Frontal cortex (tissue), 4 donors: ENCODE measurements around the gene GNG2. TPM values are rescaled to one million over a fixed set of nuclear protein-coding genes. Genes with fewer than 3 reads are reported as not detected.

Experiments used
- DNase-seq, 2 donors: peaks; one replicate each; pipeline ENCODE4 v3.0.0; 2012; ENCODE audit warnings: low spot score in 2 of 2
- FAIRE-seq: peaks from 2 replicates; lab custom pipeline; 2012; peaks lifted over from hg19 to GRCh38; lab: Jason Lieb, UNC
- total RNA-seq: library from RNA; depleted of rRNA; stranded (reverse); fragments of >200 nt; gene quantifications from one replicate; pipeline ENCODE4 v1.2.3, GENCODE V29; 2014
- donor health status: control.
- donor health status: control.
- donor health status: control.

Gene GNG2
- total RNA-seq, 1 donor from 2014 or later, result 400 TPM

DNA sequence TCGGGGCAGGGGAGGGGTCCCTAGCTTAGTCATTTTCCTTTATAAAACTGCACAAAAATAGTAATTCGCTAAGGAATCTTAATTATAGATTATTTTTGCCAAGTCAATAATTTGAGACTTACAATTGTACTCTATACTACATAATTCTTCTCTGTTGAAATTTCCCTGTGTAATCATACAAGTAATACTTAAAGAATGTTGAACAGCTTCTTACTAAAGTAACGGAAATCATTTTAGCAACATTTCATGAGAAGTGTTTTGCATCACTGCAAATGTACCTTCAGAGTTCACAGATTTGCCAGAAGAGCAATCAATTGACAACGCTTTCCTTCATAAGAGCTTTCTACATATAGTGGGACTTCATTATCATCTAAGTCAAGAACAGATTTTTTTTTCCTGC, 7.9 kb upstream of the GNG2 start:
- FAIRE-seq (no peak), DNase-seq (no peak)

GRCh38 chr14:51855234-51855633, 5.2 kb upstream of the GNG2 start:
- FAIRE-seq, result no peak
- DNase-seq, result no peak

- no peak for FAIRE-seq
These were observed 3.6 kb upstream of the GNG2 start for GRCh38 chr14:51856792-51857296.

GRCh38 chr14:51859131-51859530, 1.3 kb upstream of the GNG2 start:
- DNase-seq, result no peak
- FAIRE-seq, result no peak

More at GRCh38 chr14:51856792-51857296, 3.6 kb upstream of the GNG2 start:
- DNase-seq, result no peak

DNA sequence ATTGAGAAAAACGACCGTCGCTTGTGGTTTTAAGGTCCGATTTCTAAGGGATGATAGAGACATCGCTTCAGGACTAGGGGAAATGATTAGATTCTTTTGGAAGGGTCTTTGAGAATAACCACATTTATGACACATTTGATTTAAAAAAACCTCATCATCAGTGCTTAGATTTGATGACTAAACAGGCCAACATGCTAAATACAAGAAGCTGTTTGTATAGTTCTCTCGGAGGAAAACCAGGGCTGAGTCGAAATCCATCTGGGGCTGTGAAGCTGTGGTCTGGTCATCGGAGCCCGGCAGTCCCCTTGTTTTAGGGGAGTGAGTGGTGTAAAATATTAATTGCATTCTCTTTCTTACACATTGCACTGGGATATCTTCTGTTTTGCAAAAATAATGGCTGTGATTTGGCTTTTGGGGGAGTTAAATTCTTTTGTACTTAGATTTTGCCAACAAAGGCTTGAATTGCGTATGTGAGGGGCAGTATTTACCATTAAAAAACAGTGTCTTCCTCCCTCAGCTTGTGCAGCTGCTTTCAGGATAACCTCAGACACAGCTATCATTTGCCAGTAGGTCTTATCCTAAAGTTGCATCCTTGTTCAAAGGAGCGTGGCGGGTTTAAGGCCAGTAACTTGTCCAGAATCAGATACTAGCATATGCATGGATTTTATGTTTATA, 550 bp downstream of the GNG2 start:
- no peak for DNase-seq

GRCh38 chr14:51862176-51862796, 1.9 kb downstream of the GNG2 start:
- DNase-seq (no peak), FAIRE-seq (no peak)

More for the DNA sequence above, 550 bp downstream of the GNG2 start:
- no peak for FAIRE-seq

- FAIRE-seq (no peak), DNase-seq (no peak)
These were observed 2.4 kb downstream of the GNG2 start for GRCh38 chr14:51862860-51863259.

GRCh38 chr14:51865953-51866747, 5.7 kb downstream of the GNG2 start:
- DNase-seq (no peak), FAIRE-seq (no peak)

DNA sequence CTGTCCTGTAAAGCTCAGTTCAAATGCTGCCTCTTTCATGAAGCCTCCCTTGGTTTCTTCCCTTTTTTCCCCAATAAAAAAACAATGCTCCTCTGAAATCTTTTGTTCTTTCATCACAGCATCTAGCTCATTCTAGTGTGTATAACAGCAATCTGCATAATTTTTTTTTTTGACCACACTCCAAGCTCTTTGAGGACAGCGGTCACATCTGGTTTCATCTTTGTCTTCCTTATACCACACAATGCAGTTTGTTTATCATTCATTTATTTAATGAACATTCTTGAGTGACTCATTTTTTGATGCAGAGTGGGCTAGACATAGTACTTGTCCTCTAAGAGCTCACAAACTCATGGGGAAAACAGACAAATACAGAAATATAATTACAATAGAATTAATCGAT, 7.3 kb downstream of the GNG2 start:
- no peak for FAIRE-seq
- DNase-seq, result no peak

DNA sequence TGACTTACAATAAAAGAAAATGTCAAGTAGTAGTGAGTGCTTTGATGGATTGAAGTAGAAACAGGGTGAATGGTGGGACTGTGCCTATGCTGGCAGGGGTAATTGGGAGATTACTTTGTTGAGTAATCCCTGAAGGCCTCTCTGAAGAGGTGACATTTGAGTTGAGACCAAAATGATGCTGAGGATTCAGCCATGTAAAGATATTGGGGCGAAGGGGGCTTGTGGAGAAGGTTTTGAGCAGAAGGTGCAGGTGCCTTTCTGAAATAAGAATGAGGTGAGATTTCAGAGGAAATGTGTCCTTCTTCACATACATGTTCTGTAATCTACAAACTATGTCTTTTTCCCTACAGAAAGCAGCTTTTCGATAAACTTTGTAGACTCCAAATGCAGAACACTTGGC, 8.0 kb downstream of the GNG2 start:
- no peak for DNase-seq
- FAIRE-seq, result no peak

- no peak for DNase-seq
- no peak for FAIRE-seq
These were observed 9.1 kb downstream of the GNG2 start for GRCh38 chr14:51869411-51870100.

DNA sequence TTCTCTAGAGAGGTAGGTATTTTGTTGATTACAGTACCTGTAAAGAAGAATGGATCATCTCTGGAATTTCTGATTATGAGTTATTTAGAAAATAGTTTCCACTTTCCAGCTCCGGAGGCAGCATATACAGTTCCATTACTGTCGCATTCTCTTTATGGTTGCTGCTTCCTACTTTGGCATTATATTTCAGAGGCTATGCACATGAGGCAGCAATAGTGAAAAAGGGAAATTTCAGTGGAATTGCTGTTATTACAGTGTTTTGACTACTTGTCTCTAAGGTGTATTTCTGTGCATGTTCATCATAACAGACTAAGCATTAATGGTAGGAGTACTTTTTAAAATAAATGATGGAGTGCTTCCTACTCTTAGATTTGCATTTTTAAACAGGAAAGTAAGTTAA, 10.2 kb downstream of the GNG2 start:
- DNase-seq (no peak), FAIRE-seq (no peak)

DNA sequence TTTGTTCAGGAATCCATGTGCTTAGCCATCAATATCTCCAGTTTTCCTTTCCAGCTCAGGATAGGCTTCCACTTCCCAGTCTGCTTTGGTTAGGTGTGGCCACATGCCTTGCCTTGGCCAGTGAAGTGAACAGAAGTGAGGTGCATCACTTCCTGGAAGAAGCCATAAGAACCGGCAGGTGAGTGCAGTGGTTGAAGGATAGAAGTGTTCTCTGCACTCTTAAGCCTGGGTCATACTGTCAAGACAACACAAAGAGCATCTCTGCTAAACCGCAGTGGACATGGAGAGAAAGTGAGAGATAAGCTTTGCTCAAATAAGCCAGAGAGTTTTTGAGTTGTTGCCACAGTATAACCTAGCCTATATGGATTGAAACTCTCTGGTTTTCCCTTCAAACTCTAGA, 11.4 kb downstream of the GNG2 start:
- FAIRE-seq (no peak), DNase-seq (no peak)

DNA sequence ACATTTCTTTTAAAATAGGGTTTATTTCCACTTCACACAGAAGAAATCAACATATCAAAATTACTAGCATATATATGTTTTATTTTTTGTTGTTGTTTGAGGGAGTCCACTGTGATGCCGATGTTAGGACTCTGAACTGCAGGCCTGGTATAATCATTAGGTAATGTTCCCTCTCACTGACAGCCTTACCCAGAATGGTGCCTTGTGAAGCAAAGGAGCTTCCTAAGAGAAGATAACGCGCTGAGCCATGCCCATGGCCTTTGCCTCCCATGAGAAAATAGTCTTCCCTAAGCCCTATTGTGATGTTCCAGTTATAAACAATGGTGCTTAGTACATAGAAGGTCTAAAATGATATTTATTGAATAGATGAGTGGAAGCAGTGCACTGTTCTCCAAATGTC, 12.0 kb downstream of the GNG2 start:
- DNase-seq, result no peak
- no peak for FAIRE-seq

DNA sequence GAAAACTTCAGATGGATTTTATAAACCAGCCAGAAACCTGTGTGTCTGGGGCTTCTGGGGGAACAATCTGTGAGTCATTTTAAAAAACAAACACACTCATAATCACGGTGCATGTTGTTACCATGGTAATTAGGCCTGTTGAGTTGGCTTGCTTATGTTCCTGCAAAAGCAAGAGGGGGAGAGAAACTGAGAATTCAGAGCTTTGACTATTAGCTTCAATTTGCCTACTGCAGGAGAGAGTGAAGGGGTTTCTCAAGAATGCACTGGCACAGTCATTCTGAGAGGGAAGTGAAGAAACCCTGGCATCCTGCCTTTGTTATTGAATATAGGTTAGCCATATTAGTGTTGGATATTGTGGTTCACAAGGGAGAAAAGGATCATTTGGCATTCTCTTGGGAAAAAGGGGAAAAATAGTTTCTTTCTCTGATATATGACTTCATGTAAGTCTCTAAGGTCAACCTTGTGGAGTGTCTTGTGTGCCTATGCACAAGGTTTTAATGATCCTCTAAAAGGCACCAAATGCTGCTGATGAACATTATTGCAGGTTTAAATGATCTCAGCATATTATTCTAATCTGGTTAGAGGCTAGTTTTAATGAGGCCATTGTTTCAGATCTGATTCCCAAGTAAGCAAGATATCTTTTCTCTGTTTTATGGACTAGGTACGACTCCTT, 12.9 kb downstream of the GNG2 start:
- peak in 1 of 2 donors; percentile 15 for DNase-seq
- FAIRE-seq, result no peak

- DNase-seq, result no peak
- no peak for FAIRE-seq
These were observed 17.4 kb downstream of the GNG2 start for GRCh38 chr14:51877810-51878209.

DNA sequence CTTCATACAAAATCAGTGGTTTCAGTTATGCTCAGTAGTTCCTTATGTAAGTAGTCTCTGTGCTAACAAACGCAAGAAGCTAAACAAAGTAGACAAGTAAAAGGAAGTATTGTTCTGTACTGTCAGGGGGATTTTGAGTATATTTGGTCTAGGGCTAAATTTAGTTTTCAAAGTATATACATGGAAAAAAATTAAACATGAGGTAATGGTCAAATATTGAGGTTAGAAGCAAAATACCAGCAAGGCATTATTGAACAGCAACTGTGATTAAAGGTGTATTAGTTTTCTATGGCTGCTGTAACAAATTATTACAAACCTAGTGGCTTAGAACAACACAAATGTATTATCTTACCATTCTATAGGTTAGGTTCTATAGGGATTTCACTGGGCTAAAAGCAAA, 18.8 kb downstream of the GNG2 start:
- no peak for FAIRE-seq
- no peak for DNase-seq

GRCh38 chr14:51880835-51881580, 20.6 kb downstream of the GNG2 start:
- FAIRE-seq, result no peak
- no peak for DNase-seq

DNA sequence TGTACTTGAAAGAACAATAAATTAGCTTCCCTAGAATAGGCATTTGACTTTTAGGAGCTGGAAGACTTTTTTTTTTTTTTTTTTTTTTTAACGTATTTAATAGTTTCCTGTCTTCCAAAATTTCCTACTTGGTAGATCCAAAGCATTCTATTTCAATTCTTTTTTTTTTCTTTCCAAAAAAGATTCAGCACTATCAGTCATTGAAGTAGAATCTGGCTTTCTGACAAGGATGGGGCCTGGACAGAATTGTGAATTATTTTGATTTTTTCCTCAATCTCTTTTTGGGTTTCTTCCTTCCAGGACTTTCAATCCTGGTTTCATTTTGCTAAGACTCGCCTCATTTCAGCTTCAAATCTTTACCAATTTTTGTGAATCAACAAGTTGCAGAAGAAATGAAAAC, 21.2 kb downstream of the GNG2 start:
- no peak for DNase-seq
- FAIRE-seq, result no peak
